H1 (cell line): ENCODE results near the gene CEACAM6. TPM values are rescaled to one million over a fixed set of nuclear protein-coding genes. Genes with fewer than 3 reads are reported as not detected.

ENCODE experiments used
- CTCF ChIA-PET: fragments of 300-600 bp; sonication (Branson Sonifier 250); formaldehyde crosslinking; loops from one replicate; lab custom pipeline; 2021; ENCODE audit not compliant: partially characterized antibody; lab: Charles Lee
- POLR2A ChIA-PET: fragments of 300-600 bp; sonication (Branson Sonifier 250); formaldehyde crosslinking; loops from one replicate; lab custom pipeline; 2021; ENCODE audit warnings: inconsistent platforms; ENCODE audit not compliant: partially characterized antibody; lab: Charles Lee
- DNase-seq, 2 experiments: peaks; one replicate each; pipeline versions ENCODE4 v3.0.0 to v3.0.0-alpha.2; 2010 to 2022; ENCODE audit warnings: low spot score in 2 of 2, low read depth in 1 of 2, mixed read lengths in 1 of 2
- FAIRE-seq: peaks from 2 replicates; lab custom pipeline; 2011; peaks lifted over from hg19 to GRCh38; lab: Jason Lieb, UNC
- H2AFZ ChIP-seq: 2 replicates; pipeline ENCODE4 v1.8.1; 2012; ENCODE audit warnings: low read length, inconsistent platforms
- H2AK5ac ChIP-seq: 2 replicates; pipeline ENCODE4 v1.6.1; 2013; ENCODE audit warnings: low read depth, low read length
- H2BK120ac ChIP-seq: replicated peaks from 2 replicates; pipeline ENCODE3; 2013; ENCODE audit warnings: low read depth, low read length, inconsistent platforms
- H2BK12ac ChIP-seq: 2 replicates; pipeline ENCODE4 v1.6.1; 2013; ENCODE audit warnings: low read depth, low read length
- H2BK15ac ChIP-seq: 2 replicates; pipeline ENCODE4 v1.6.1; 2013; ENCODE audit warnings: low read length
- H2BK20ac ChIP-seq: 2 replicates; pipeline ENCODE4 v1.6.1; 2013; ENCODE audit warnings: low read length
- H2BK5ac ChIP-seq: 2 replicates; pipeline ENCODE4 v1.6.1; 2013; ENCODE audit warnings: low read depth, low read length
- H3K14ac ChIP-seq: 2 replicates; pipeline ENCODE4 v1.6.1; 2013; ENCODE audit warnings: inconsistent platforms; ENCODE audit not compliant: insufficient read length
- H3K18ac ChIP-seq: 2 replicates; pipeline ENCODE4 v1.6.1; 2013; ENCODE audit warnings: low read length; ENCODE audit errors: extremely low read depth
- H3K23ac ChIP-seq: 2 replicates; pipeline ENCODE4 v1.6.1; 2013; ENCODE audit warnings: inconsistent platforms; ENCODE audit not compliant: insufficient read length
- H3K23me2 ChIP-seq: 2 replicates; pipeline ENCODE4 v1.6.1; 2013; ENCODE audit warnings: low read depth, low read length
- H3K27ac ChIP-seq: 2 replicates; pipeline ENCODE4 v1.6.1; 2011; ENCODE audit warnings: low read depth, low read length, inconsistent platforms
- H3K27me3 ChIP-seq, 4 experiments: replicated peaks in 1 of 4; 1 replicate in 1 of 4; 2 replicates in 3 of 4; pipeline versions ENCODE4 v1.6.1 to v1.8.1; 2011 to 2013; ENCODE audit warnings: low read length in 3 of 4, mild to moderate bottlenecking in 3 of 4, inconsistent platforms in 2 of 4, mixed read lengths in 2 of 4, moderate library complexity in 1 of 4; ENCODE audit not compliant: control insufficient read depth in 3 of 4, insufficient read depth in 3 of 4; ENCODE audit errors: extremely low read depth in 1 of 4
- H3K36me3 ChIP-seq, 4 experiments: 2 replicates each; pipeline versions ENCODE4 v1.6.1 to v1.8.1; 2011 to 2013; ENCODE audit warnings: mild to moderate bottlenecking in 4 of 4, low read length in 3 of 4, moderate library complexity in 2 of 4, control low read depth in 1 of 4, inconsistent platforms in 1 of 4; ENCODE audit not compliant: insufficient read depth in 4 of 4, control insufficient read depth in 2 of 4
- H3K4ac ChIP-seq: replicated peaks from 2 replicates; pipeline ENCODE3; 2013; ENCODE audit warnings: low read length, low read depth, mixed read lengths, inconsistent platforms; ENCODE audit not compliant: insufficient read length
- H3K4me1 ChIP-seq, 4 experiments: replicated peaks in 1 of 4; 1 replicate in 1 of 4; 2 replicates in 3 of 4; pipeline versions ENCODE4 v1.6.1 to v1.8.1; 2011 to 2013; ENCODE audit warnings: low read length in 3 of 4, inconsistent platforms in 2 of 4, mixed read lengths in 1 of 4; ENCODE audit not compliant: insufficient read depth in 4 of 4, control insufficient read depth in 3 of 4
- H3K4me2 ChIP-seq, 2 experiments: 2 replicates each; pipeline versions ENCODE4 v1.6.1 to v1.8.1; 2011 to 2013; ENCODE audit warnings: low read depth in 2 of 2, low read length in 2 of 2, control low read depth in 1 of 2, inconsistent platforms in 1 of 2, mild to moderate bottlenecking in 1 of 2; ENCODE audit not compliant: insufficient read depth in 1 of 2
- H3K4me3 ChIP-seq, 4 experiments: fragments of 200-600, 300-600 bp in 1 of 4; sonication (generic), shearing (Covaris generic), sonication (Bioruptor Twin) in 1 of 4; 2 replicates each; pipeline versions ENCODE4 v1.5.1 to v1.8.1; 2011 to 2016; ENCODE audit warnings: low read length in 4 of 4, low read depth in 3 of 4, control low read depth in 2 of 4, inconsistent platforms in 2 of 4, mild to moderate bottlenecking in 2 of 4, mixed read lengths in 1 of 4, moderate library complexity in 1 of 4; ENCODE audit not compliant: insufficient read depth in 2 of 4; ENCODE audit errors: extremely low read depth in 1 of 4
- H3K56ac ChIP-seq: replicated peaks from 2 replicates; pipeline ENCODE3; 2013; ENCODE audit warnings: low read depth, mild to moderate bottlenecking, mixed read lengths, low read length, inconsistent platforms; ENCODE audit not compliant: insufficient read length
- H3K79me1 ChIP-seq: 2 replicates; pipeline ENCODE4 v1.6.1; 2013; ENCODE audit warnings: low read depth, low read length, control low read depth
- H3K79me2 ChIP-seq, 2 experiments: 2 replicates each; pipeline versions ENCODE4 v1.6.1 to v1.8.1; 2012 to 2013; ENCODE audit warnings: low read length in 2 of 2, mild to moderate bottlenecking in 2 of 2, inconsistent platforms in 1 of 2; ENCODE audit not compliant: insufficient read depth in 2 of 2, control insufficient read depth in 1 of 2
- H3K9ac ChIP-seq, 4 experiments: replicated peaks in 1 of 4; 1 replicate in 1 of 4; 2 replicates in 3 of 4; pipeline versions ENCODE4 v1.6.1 to v1.8.1; 2011 to 2013; ENCODE audit warnings: low read depth in 3 of 4, low read length in 3 of 4, control low read depth in 2 of 4, mild to moderate bottlenecking in 2 of 4, moderate library complexity in 2 of 4, inconsistent platforms in 1 of 4; ENCODE audit errors: extremely low read depth in 1 of 4
- H3K9me3 ChIP-seq, 2 experiments: 2 replicates each; pipeline versions ENCODE4 v1.6.1 to v1.8.1; 2012 to 2013; ENCODE audit warnings: mild to moderate bottlenecking in 2 of 2, moderate library complexity in 2 of 2, control low read depth in 1 of 2, inconsistent platforms in 1 of 2, low read depth in 1 of 2, low read length in 1 of 2, mixed read lengths in 1 of 2; ENCODE audit not compliant: insufficient read depth in 2 of 2
- H4K20me1 ChIP-seq, 2 experiments: replicated peaks in 1 of 2; 2 replicates each; pipeline versions ENCODE3 to v1.8.1; 2011 to 2013; ENCODE audit warnings: inconsistent platforms in 2 of 2, low read length in 2 of 2, mild to moderate bottlenecking in 1 of 2; ENCODE audit not compliant: insufficient read depth in 2 of 2, control insufficient read depth in 1 of 2
- H4K5ac ChIP-seq: 2 replicates; pipeline ENCODE4 v1.6.1; 2013; ENCODE audit warnings: low read length, low read depth, mixed read lengths, inconsistent platforms; ENCODE audit not compliant: insufficient read length
- H4K8ac ChIP-seq: 2 replicates; pipeline ENCODE4 v1.8.0; 2013; ENCODE audit warnings: mild to moderate bottlenecking, moderate library complexity, low read length, inconsistent platforms; ENCODE audit not compliant: insufficient read depth; ENCODE audit errors: extremely low read depth
- H4K91ac ChIP-seq: replicated peaks from 2 replicates; pipeline ENCODE3; 2013; ENCODE audit warnings: low read length, mixed read lengths, inconsistent platforms; ENCODE audit not compliant: insufficient read length
- CHD1 ChIP-seq: IDR thresholded peaks from 2 replicates; pipeline ENCODE4 v1.6.1; 2012; ENCODE audit warnings: low read depth, low read length, improper control_type of control experiment
- CTBP2 ChIP-seq: IDR thresholded peaks from 2 replicates; pipeline ENCODE4 v1.7.0; 2011; ENCODE audit warnings: borderline replicate concordance, mild to moderate bottlenecking, moderate library complexity, mixed read lengths, low read length; ENCODE audit not compliant: insufficient read depth, insufficient read length
- FOSL1 ChIP-seq: IDR thresholded peaks from 2 replicates; pipeline ENCODE4 v1.6.1; 2011; ENCODE audit warnings: mild to moderate bottlenecking, low read depth, low read length, moderate library complexity; ENCODE audit not compliant: insufficient read depth
- RNF2 ChIP-seq: fragments of 200-900, 300-1000 bp; sonication (generic); IDR thresholded peaks from 2 replicates; pipeline ENCODE4 v1.7.1; 2016; ENCODE audit warnings: borderline replicate concordance, low read depth, mild to moderate bottlenecking, antibody characterized with exemption, low read length; ENCODE audit not compliant: poor library complexity, severe bottlenecking; ENCODE audit errors: missing control alignments
- SP2 ChIP-seq: IDR thresholded peaks from 2 replicates; pipeline ENCODE4 v1.6.1; 2012; ENCODE audit warnings: mild to moderate bottlenecking, low read length, inconsistent platforms
- WGBS, 2 experiments: shearing (Covaris generic) in 1 of 2; methylation state at CpG; one replicate each; pipeline versions ENCODE4 v1.1.6 to v1.1.7; 2013 to 2015; ENCODE audit warnings: low lambda C conversion rate in 2 of 2, mixed read lengths in 2 of 2, inconsistent platforms in 1 of 2, low coverage in 1 of 2, missing lambda C conversion rate in 1 of 2; ENCODE audit not compliant: insufficient replicate concordance in 2 of 2, insufficient coverage in 1 of 2, insufficient read length in 1 of 2; ENCODE audit errors: extremely low coverage in 1 of 2, missing lambda C conversion rate in 1 of 2; 5-methylcytosine and 5-hydroxymethylcytosine counted together
- polyA plus RNA-seq, 7 experiments: library from polyadenylated mRNA; depleted of rRNA in 3 of 7; stranded (reverse) in 5 of 7; unstranded in 2 of 7; fragments of >200 nt in 5 of 7; fragments of 200-250 nt in 2 of 7; gene quantifications; 1 replicate in 5 of 7; 2 replicates in 1 of 7; 4 replicates in 1 of 7; pipeline versions ENCODE4 v1.2.1 to v1.2.3, GENCODE V29; 2011 to 2013; ENCODE audit warnings: missing spikeins in 2 of 7, mixed read lengths in 2 of 7
- total RNA-seq: library from RNA; stranded (reverse); fragmentation: NEBNext Ultra II Directional; extraction: Animal tissue kit (Norgen Biotek cat#: 25700); gene quantifications from 2 replicates; pipeline ENCODE4 v1.2.1, GENCODE V29; 2021

CEACAM6 gene
- total and polyA plus RNA-seq, 2 of the 8 experiments (the other 6 are each of a cell fraction or from before 2014, with no cell fraction given) = not detected

DNA sequence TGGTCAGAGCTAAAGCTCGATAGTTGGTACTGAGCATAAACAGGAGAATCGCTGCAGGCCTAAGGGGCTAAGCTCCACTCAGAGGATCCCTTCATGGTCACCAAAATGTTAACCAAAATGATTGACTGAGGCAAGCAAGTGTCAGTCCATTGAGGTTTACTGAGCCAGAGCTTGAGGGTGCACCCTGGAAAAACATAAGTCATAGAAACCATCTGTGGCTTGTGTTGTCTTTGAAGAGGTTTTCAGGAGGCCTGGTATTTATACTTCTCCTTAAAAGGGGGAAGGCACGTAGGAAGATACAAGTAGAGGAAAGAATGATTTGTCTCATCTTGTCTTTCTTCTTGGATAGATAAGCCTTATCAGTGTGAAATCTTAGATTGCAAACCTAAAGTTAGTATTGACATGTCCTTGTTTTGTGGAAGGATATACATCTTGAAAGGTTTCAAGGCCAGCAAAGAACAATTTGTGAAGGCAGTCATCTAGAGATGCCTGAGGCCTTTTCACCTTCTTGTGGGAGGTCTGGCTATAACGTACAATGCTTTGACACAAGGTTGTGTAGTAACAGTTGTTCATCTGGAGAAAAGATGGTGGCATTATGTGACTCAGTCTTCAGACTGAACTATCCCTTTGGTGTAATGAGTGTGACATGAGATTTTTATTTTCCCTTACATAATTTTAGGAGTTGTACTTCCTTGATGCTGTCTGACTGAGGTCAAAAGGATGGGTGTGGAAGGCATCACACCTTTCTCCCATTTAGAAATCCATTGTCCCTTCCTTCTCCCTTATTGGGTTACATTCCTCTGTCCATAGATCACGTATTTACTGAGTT lies 14.7 kb upstream of the CEACAM6 start:
- no peak for TF ChIP-seq CTBP2
- no peak for TF ChIP-seq FOSL1
- no peak for TF ChIP-seq CHD1
- TF ChIP-seq SP2 = no peak
- no peak for TF ChIP-seq RNF2
- CTCF ChIA-PET = interaction anchor here (0.6 to 1.2 kb wide), 3 partner anchors 11 to 1686 kb away, joined by 3 to 4 read pairs (median 3); no protein-coding TSS in a partner anchor
- no peak overlapping the region for H3K4ac ChIP-seq
- H3K23ac ChIP-seq = no peak overlapping the region
- H3K56ac ChIP-seq = no peak overlapping the region
- no peaks in the 10 kb centered on the region for H3K27me3 ChIP-seq
- H2BK15ac ChIP-seq = no peak overlapping the region
- H3K27ac ChIP-seq = no peak overlapping the region
- H3K9ac ChIP-seq = no peak overlapping the region
- WGBS, 2 experiments = 53% methylated on average over 5 of the region's 5 CpGs; no CpG with 5 or more reads in 1 of the 2 experiments
- H4K5ac ChIP-seq = no peak overlapping the region
- H3K23me2 ChIP-seq = no peaks in the 10 kb centered on the region
- H4K20me1 ChIP-seq = no peaks in the 10 kb centered on the region
- no peak overlapping the region for H2BK120ac ChIP-seq
- H3K4me3 ChIP-seq = no peak overlapping the region
- H2AFZ ChIP-seq = no peak overlapping the region
- no peak overlapping the region for H2AK5ac ChIP-seq
- H2BK12ac ChIP-seq = no peak overlapping the region
- no peak overlapping the region for H4K8ac ChIP-seq
- no peak for DNase-seq
- POLR2A ChIA-PET = no interaction called here
- no peak overlapping the region for H2BK5ac ChIP-seq
- no peak overlapping the region for H3K14ac ChIP-seq
- H3K79me1 ChIP-seq = no peaks in the 10 kb centered on the region
- no peak overlapping the region for H3K4me2 ChIP-seq
- H3K4me1 ChIP-seq = no peaks in the 10 kb centered on the region
- H3K79me2 ChIP-seq = no peaks in the 10 kb centered on the region
- no peak overlapping the region for H3K18ac ChIP-seq
- no peak for FAIRE-seq
- H2BK20ac ChIP-seq = no peak overlapping the region
- H3K36me3 ChIP-seq = no peaks in the 10 kb centered on the region; a peak in 1 of 8 replicates
- H4K91ac ChIP-seq = no peak overlapping the region
- H3K9me3 ChIP-seq = peaks cover 55 to 78% of the 10 kb centered on the region in 2 experiments
